Stimulated activated effector memory CD8-positive, alpha-beta T cell treated with anti-CD3 and anti-CD28 coated beads, Interleukin-12 subunit alpha, Interleukin-12 subunit beta, amount 100 ng/mL, for 72 hours (primary cell): ENCODE data around the gene TBC1D10B.

Experiments
- ATAC-seq: fragments of 150-1000 bp; cut with Tn5 transposase; 2 replicates; pipeline ENCODE4 v1.10.0; 2021
- DNase-seq, 2 donors: peaks; one replicate each; pipeline ENCODE4 v3.0.0; 2021 to 2022; ENCODE audit warnings: low spot score in 2 of 2
- H3K27ac Mint-ChIP-seq: one replicate; pipeline ENCODE4 v1.8.0; 2022; ENCODE audit warnings: mild to moderate bottlenecking, mixed read lengths
- H3K36me3 Mint-ChIP-seq: one replicate; pipeline ENCODE4 v1.8.0; 2022; ENCODE audit warnings: mild to moderate bottlenecking, mixed read lengths
- H3K4me1 Mint-ChIP-seq: one replicate; pipeline ENCODE4 v1.8.0; 2022; ENCODE audit warnings: mixed read lengths
- H3K4me3 Mint-ChIP-seq: one replicate; pipeline ENCODE4 v1.8.0; 2022; ENCODE audit warnings: mild to moderate bottlenecking, mixed read lengths
- H3K9me3 Mint-ChIP-seq: one replicate; pipeline ENCODE4 v1.8.0; 2022; ENCODE audit warnings: mixed read lengths

TBC1D10B gene

DNA sequence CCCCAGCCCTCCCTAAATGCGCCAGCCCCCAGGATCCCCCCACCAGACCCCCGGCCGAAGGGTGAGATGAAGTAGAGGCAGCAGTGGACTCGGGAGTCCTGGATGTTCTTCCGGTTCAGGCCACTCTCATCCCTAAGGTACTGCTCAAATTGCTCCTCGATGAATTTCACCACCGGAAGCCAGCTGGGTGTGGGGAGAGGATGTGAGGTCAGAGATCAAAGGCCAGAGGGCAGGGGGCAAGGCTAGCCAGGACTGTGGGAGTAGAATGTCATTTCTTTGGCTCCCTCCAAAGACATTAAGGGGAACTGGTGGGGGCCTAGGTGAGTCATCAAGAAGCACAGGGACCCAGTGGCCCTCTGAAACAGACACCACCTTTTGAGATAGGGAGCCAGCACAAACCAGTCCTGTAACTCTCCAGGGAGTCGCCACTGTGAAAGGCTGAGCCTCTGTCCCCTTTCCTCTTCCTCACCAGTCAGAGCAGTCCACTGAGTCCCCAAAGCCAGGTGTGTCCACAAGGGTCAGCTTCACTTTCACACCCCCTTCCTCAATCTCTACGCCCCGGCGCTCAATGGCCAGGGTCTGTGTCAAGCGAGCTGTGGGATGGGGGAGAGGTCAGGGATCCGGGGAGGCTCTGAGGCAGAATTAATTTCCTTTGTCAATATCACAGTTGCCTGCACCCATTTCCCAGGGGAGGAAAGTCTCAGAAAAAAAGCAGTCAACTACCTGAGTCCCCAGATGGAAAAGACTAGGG lies 11.2 kb upstream of the TBC1D10B start:
- peak in 1 of 2 donors; percentile 65 for DNase-seq
- Mint-ChIP-seq H3K36me3 (peaks cover 35% of the 10 kb centered on the region), H3K9me3 (no peaks in the 10 kb centered on the region), H3K27ac (peak overlapping the region; percentile 96), H3K4me1 (peaks cover 68% of the 10 kb centered on the region), H3K4me3 (peak overlapping the region; percentile 97)
- no peak for ATAC-seq

DNA sequence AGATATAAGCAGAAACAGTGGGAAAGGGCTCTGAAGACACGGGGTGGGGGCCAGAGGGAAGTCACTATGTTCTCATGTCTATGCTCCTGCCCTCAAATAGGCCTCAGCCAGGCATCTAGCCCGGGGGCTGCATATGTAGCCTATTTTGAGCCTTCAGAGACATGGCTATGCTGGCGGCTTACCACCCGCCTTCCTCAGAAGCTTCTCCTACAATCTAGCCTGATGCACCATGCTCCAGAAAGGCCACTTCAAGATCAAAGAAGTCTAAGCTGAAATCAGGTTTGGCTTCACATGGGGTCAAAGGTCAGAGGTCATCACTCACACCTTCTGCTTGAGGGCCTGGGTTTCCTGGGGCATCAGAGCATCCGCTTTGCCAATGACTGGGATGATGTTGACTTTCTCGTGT lies 10.5 kb upstream of the TBC1D10B start:
- Mint-ChIP-seq H3K36me3 (peaks cover 35% of the 10 kb centered on the region), H3K9me3 (no peaks in the 10 kb centered on the region), H3K4me1 (peaks cover 68% of the 10 kb centered on the region), H3K27ac (peak overlapping the region; percentile 96), H3K4me3 (peak overlapping the region; percentile 97)
- ATAC-seq, result no peak
- no peak for DNase-seq

DNA sequence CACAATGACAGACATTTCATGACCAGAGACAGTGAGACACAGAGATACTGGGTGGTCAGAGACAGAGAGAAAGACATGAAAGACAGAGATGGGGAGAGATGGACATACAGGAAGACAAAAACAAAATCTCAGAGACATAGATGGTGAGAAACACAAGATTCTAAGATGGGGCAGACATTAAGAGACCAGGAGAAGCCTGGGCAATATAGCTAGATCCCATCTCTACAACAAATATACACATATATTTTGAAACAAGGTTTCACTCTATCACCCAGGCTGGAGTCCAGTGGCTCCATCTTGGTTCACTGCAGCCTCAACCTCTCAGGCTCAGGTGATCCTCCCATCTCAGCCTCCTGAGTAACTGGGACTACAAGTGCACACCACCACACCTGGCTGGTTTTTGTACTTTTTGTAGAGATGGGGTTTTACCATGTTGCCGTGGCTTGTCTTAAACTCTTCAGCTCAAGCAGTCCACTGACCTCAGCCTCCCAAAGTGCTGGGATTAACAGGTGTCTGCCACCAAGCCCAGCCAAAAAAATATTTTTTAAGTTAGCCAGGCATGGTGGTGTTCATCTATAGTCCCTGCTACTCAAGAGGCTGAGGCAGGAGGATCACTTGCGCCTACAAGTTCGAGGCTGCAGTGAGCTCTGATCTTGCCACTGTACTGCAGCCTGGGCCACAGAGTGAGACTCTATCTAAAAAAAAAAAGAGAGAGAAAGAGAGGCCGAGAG lies 9.9 kb upstream of the TBC1D10B start:
- Mint-ChIP-seq H3K4me1 (peaks cover 68% of the 10 kb centered on the region), H3K36me3 (peaks cover 35% of the 10 kb centered on the region), H3K27ac (peak overlapping the region; percentile 99), H3K4me3 (peak overlapping the region; percentile 97), H3K9me3 (no peaks in the 10 kb centered on the region)
- DNase-seq (no peak), ATAC-seq (no peak)

DNA sequence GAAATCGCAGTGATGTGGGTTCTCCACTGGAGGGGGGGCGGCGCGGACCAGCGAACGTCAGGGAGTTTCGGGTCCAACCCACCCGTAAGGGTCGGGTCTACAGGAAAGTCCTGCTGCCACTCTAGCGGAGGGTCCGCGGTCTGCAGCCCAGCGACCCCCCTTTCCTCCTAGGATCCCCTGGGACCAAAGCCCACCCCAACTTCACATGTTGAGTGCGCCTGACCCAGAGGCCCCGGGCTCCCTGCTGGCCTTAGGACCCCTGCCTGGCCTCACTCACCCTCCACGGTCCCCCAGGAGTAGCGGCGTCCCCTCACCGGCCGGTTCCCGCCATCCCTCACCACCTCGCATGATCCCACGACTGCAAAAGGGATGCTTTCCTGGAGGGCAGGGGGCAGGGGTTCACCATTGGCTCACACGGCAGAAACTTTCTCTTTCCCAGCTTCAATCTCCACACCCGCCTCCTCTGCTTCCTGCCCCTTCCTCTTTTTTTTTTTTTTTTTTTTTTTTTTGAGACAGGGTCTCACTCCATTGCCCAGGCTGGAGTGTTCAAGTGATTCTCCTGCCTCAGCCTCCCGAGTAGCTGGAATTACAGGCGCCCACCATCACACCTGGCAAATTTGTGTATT lies 9.0 kb upstream of the TBC1D10B start:
- Mint-ChIP-seq H3K4me3 (peak overlapping the region; percentile 97), H3K36me3 (peaks cover 35% of the 10 kb centered on the region), H3K27ac (peak overlapping the region; percentile 99), H3K4me1 (peaks cover 68% of the 10 kb centered on the region), H3K9me3 (no peaks in the 10 kb centered on the region)
- no peak for ATAC-seq
- DNase-seq, result peak in 1 of 2 donors; percentile 57

DNA sequence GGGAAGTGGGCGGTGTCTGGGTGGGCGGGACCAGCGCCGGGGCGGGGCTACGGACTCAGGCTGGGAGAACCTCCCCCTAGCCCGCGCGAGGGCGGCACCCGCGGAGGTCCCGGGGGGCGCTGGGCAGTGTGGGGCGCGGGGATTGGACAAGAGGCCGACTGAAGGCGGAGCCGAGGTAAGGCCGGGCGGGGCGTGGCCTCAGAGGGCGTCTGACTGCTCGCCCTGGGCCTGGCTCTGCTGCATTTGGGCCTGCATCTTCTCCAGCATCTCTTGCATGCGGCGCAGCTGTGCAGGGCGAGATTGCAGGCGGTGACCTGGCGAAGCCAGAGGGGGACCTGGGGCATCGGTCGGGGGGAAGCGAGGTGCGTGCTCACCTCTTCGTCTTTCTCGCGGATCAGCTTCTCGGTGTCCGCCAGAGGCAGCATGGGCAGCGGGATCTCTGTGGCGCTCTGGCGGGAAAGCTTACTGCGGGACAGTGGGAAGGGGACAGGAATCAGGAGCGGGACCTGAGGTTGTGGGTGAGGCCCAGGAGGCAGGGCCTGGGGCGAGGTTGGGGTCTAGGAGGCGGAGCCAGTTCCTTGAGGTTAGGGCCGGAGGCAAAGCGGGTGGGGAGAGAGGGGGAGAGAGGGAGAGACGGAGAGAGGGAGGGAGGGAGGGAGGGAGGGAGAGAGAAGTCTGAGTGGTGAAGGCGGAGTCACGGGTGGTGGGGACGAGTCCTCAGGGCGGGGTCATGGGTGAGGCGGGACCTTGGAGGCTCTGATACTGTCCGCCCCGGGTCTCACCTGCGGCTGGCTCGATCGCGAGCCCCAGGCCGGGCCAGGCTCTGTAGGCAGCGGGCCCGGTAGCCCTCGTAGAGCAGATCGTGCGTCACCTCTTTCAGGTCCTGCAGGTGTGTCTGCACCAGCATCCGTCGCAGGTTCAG lies 8.2 kb upstream of the TBC1D10B start:
- H3K36me3 Mint-ChIP-seq, result peaks cover 35% of the 10 kb centered on the region
- peak; percentile 96 to 98 for DNase-seq

DNA sequence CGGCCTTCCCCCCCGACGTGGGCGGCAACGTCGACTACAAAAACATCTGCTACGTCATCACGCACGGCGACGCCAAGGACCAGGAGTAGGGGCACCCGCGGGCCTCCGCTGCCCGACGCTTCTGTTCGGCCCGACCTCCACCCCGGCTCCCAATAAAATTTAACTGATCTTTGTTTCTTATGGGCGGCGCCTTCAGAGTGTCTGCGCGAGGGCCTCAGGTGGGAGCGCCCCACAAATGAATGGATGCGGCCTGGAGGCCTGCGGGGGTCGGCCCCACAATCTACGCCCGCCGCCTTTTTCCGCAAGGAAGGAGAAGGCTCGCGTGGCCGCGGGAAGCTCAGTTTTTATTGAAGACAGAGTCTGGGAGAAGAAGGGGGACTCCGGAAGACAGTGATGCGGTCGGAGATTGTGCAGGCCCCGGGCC lies 7.5 kb upstream of the TBC1D10B start:
- Mint-ChIP-seq H3K4me3 (peak overlapping the region; percentile 97), H3K27ac (peak overlapping the region; percentile 99), H3K4me1 (peaks cover 59% of the 10 kb centered on the region), H3K36me3 (peaks cover 35% of the 10 kb centered on the region), H3K9me3 (no peaks in the 10 kb centered on the region)
- ATAC-seq (peak; percentile 63), DNase-seq (peak in 1 of 2 donors; percentile 93)

More for the DNA sequence above, 8.2 kb upstream of the TBC1D10B start:
- H3K9me3 Mint-ChIP-seq, result no peaks in the 10 kb centered on the region
- H3K27ac Mint-ChIP-seq, result peak overlapping the region; percentile 99
- peak; percentile 92 for ATAC-seq
- peak overlapping the region; percentile 97 for H3K4me3 Mint-ChIP-seq
- H3K4me1 Mint-ChIP-seq, result peaks cover 64% of the 10 kb centered on the region

DNA sequence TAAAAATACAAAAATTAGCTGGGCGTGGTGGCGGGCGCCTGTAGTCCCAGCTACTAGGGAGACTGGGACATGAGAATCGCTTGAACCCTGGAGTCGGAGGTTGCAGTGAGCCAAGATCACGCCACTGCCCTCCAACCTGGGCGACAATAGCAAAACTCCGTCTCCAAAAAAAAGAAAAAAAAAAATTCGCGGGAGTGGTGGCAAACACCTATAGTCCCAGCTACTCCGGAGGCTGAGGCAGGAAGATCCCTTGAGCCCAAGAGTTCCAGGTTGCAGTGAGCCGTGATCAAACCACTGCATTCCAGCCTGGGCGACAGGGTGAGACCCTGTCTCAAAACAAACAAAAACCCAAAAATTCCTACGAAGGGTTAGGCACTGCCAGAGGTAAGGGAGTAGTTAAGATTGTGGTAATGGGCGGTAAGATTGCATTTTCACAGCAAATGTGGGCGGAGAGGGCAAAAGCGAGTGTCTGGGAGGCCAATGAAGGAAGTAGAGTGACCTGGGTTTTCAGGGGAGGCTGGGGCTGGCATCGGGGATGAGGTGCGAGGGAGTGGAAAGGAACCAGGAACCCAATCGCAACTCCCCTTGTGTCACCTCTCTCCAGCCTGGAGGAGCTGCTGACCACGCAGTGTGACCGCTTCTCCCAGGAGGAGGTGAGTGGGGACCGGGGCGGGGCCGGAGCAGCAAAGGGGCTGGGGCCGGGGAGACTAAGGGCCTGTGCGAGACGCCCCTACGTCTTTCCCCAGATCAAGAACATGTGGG lies 6.9 kb upstream of the TBC1D10B start:
- peak overlapping the region; percentile 99 for H3K27ac Mint-ChIP-seq
- H3K4me1 Mint-ChIP-seq, result peaks cover 57% of the 10 kb centered on the region
- no peak for ATAC-seq
- H3K4me3 Mint-ChIP-seq, result peak overlapping the region; percentile 97
- H3K36me3 Mint-ChIP-seq, result peaks cover 35% of the 10 kb centered on the region
- DNase-seq, result peak in 1 of 2 donors; percentile 74
- no peaks in the 10 kb centered on the region for H3K9me3 Mint-ChIP-seq

DNA sequence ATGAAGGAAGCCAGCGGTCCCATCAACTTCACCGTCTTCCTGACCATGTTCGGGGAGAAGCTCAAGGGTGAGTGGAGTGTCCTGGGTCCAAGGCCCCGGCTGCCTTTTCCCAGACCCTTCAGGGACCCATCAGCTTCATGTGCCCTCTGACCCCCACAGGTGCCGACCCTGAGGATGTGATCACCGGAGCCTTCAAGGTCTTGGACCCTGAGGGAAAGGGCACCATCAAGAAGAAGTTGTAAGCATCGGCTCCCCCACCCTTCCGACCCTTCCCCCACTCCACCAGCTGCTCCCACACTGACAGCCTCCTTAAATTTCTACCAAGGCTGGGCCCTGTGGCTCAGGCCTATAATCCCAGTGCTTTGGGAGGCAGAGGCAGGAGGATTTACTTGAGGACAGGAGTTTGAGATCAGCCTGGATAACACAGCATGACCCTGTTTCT lies 6.2 kb upstream of the TBC1D10B start:
- Mint-ChIP-seq H3K4me3 (peak overlapping the region; percentile 97), H3K27ac (peak overlapping the region; percentile 99), H3K36me3 (peaks cover 41% of the 10 kb centered on the region), H3K4me1 (peaks cover 60% of the 10 kb centered on the region), H3K9me3 (no peaks in the 10 kb centered on the region)
- ATAC-seq (no peak), DNase-seq (no peak)

DNA sequence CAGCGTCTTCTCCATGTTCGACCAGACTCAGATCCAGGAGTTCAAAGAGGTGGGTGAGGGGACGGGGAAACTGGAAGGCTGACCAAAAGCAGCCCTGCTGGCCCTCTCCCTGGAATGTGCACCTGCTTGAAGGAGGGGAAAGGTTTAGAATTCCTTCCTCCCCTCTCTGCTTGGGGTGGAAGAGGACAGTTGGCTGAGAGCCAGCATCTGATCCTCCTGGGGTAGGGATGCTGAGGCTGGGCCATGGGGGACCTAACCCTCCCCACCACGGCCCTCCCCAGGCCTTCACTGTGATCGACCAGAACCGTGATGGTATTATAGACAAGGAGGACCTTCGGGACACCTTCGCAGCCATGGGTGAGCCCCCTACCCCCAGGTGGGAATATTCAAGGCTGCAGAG lies 5.6 kb upstream of the TBC1D10B start:
- DNase-seq, result no peak
- no peaks in the 10 kb centered on the region for H3K9me3 Mint-ChIP-seq
- H3K4me1 Mint-ChIP-seq, result peaks cover 58% of the 10 kb centered on the region
- H3K36me3 Mint-ChIP-seq, result peaks cover 41% of the 10 kb centered on the region
- ATAC-seq, result no peak
- no peak overlapping the region for H3K4me3 Mint-ChIP-seq
- peak overlapping the region; percentile 63 for H3K27ac Mint-ChIP-seq

DNA sequence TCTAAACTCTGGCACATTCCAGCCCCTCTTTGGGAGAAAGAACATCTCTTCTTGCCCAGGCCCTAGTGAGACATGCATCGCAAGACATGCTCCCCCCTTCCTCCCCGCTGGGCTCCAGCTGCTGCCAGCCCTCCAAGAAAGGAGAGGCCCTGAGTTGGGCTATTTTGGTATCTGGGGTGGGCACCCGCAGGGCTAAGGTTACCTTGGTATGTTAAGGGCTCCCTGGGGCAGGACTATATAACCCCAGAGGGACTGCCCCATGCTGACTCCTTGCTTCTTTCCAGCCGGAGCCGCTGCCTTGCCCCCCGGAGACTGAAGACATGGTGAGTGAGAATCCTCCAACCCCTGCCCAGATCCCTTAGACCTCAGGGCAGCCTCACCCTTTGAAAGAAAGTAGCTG lies 4.2 kb upstream of the TBC1D10B start, which contains the start of gene MYL11:
MYL11 (plus strand) TSS at position 265 of the 400 bp plus-strand sequence; CDS start at position 321, 56 bp downstream.
- peaks cover 45% of the 10 kb centered on the region for H3K4me1 Mint-ChIP-seq
- H3K9me3 Mint-ChIP-seq, result no peaks in the 10 kb centered on the region
- DNase-seq (peak in 1 of 2 donors; percentile 52), ATAC-seq (no peak)
- H3K27ac Mint-ChIP-seq, result peak within 1 kb of the TSS; percentile 63
- peaks cover 40% of the 10 kb centered on the region for H3K36me3 Mint-ChIP-seq
- H3K4me3 Mint-ChIP-seq, result no peak within 1 kb of the TSS

DNA sequence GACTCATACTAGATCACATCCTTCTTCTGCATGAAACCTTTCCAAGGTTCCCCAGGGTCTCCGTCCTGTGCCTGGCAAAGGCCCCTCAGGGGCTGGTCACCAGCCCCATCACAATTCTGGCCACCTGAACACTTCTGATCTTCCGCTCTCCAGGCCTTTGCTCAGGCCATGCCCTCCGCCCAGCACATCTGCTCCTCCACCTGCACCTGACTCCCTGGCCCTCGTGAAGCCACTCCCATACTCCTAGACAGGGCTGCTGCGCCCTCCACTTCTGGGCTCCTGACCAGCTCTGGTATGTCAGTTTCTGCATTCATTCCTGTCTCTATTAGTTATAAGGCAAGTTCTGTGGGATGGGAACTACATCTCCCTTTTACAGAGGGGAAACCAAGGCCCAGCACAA lies 2.4 kb upstream of the TBC1D10B start:
- Mint-ChIP-seq H3K36me3 (peaks cover 33% of the 10 kb centered on the region), H3K4me1 (peaks cover 38% of the 10 kb centered on the region), H3K27ac (peak overlapping the region; percentile 93), H3K9me3 (no peaks in the 10 kb centered on the region), H3K4me3 (peak overlapping the region; percentile 91)
- ATAC-seq (no peak), DNase-seq (no peak)

DNA sequence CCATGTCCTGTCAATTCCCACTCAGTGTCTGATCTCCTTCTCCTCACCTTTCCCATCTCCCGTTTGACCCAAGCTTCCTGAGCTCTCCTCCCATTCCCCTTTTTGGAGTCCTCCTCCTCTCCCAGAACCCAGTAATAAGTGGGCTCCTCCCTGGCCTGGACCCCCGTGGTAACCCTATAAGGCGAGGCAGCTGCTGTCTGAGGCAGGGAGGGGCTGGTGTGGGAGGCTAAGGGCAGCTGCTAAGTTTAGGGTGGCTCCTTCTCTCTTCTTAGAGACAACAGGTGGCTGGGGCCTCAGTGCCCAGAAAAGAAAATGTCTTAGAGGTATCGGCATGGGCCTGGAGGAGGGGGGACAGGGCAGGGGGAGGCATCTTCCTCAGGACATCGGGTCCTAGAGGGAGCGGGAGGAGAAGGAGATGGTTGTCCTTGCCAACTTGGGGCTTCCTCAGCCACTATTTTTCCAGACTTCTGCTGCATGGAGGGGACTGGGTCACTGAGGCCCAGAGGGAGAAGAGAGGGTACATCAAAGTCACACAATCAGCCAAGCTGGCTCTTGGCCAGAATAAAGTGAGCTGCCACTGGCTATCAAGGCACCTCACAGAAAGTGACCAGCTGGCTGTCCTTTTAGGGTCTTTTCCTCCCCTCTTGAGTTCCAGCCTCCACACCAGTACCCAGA lies 1.9 kb upstream of the TBC1D10B start:
- no peak for DNase-seq
- ATAC-seq, result no peak
- Mint-ChIP-seq H3K9me3 (no peaks in the 10 kb centered on the region), H3K4me1 (peaks cover 38% of the 10 kb centered on the region), H3K36me3 (peaks cover 32% of the 10 kb centered on the region), H3K4me3 (peak overlapping the region; percentile 91), H3K27ac (peak overlapping the region; percentile 93)

DNA sequence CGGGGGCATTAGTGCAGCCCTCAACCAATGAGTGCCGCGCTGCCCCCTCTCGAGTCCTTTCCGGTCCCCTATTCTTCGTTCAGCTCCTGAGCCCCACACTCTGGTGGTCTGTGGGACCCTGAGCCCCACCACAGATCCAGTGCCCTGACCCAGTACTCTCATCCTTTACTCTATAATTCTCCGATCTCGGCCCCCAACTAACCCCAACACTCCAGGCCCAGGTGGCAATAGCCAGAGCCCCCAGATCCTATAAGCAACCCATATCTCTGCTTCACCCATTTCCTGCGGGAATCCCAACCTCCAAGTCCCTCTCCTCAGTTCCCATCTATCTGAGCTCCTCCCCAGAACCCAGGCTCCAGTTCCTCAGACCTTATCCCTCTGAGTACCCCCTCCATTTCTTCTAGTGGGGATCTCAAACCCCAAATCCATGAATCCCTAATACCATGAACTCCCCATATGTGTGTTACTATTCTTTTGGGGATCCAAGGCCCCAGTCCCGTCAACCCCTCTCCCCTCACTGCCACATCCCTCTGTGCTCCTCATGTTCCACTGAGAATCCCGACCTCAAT lies 1.0 kb upstream of the TBC1D10B start:
- Mint-ChIP-seq H3K4me3 (peak overlapping the region; percentile 91), H3K27ac (peak overlapping the region; percentile 93), H3K36me3 (peaks cover 39% of the 10 kb centered on the region), H3K4me1 (peaks cover 44% of the 10 kb centered on the region), H3K9me3 (no peaks in the 10 kb centered on the region)
- ATAC-seq (no peak), DNase-seq (no peak)
